CD4-positive, alpha-beta T cell (primary cell): ENCODE results near the gene ZNF536. TPM values are rescaled to one million over a fixed set of nuclear protein-coding genes. Genes with fewer than 3 reads are reported as not detected.

Experiments used
- ATAC-seq: fragments of 200-7000 bp; cut with Tn5 transposase; one replicate; pipeline ENCODE4 v1.10.0; 2022; ENCODE audit warnings: mild to moderate bottlenecking; ENCODE audit not compliant: poor library complexity
- CTCF ChIA-PET: fragments of 350-600 bp; sonication (Branson Sonifier 250); formaldehyde crosslinking; loops from one replicate; lab custom pipeline; 2021; ENCODE audit warnings: antibody characterized with exemption, inconsistent platforms; lab: Charles Lee
- POLR2A ChIA-PET: fragments of 350-600 bp; sonication (Branson Sonifier 250); formaldehyde crosslinking; loops from one replicate; lab custom pipeline; 2021; ENCODE audit warnings: antibody characterized with exemption, inconsistent platforms; lab: Charles Lee
- DNase-seq, 14 experiments: peaks; one replicate each; pipeline ENCODE4 v3.0.0-alpha.2; 2013 to 2020; ENCODE audit warnings: mixed read lengths in 2 of 14
- H3K27ac ChIP-seq, 2 donors: one replicate each; pipeline versions ENCODE4 v1.5.1 to v1.7.0; 2013; ENCODE audit warnings: low read length in 2 of 2, low read depth in 1 of 2, mild to moderate bottlenecking in 1 of 2
- H3K27me3 ChIP-seq, 2 experiments: 1 replicate in 1 of 2; 2 replicates in 1 of 2; pipeline versions ENCODE4 v1.6.1 to v1.7.0; 2013; ENCODE audit warnings: low read length in 2 of 2, control low read depth in 1 of 2, mild to moderate bottlenecking in 1 of 2, moderate library complexity in 1 of 2; ENCODE audit not compliant: insufficient read depth in 2 of 2, control insufficient read depth in 1 of 2
- H3K36me3 ChIP-seq: one replicate; pipeline ENCODE4 v1.6.1; 2013; ENCODE audit warnings: low read length, control low read depth; ENCODE audit not compliant: insufficient read depth
- H3K4me1 ChIP-seq: one replicate; pipeline ENCODE4 v1.6.1; 2013; ENCODE audit warnings: low read length, control low read depth; ENCODE audit not compliant: insufficient read depth
- H3K4me3 ChIP-seq: one replicate; pipeline ENCODE4 v1.5.1; 2013; ENCODE audit warnings: mild to moderate bottlenecking, low read length, moderate library complexity
- H3K9me3 ChIP-seq, 2 experiments: 1 replicate in 1 of 2; 2 replicates in 1 of 2; pipeline versions ENCODE4 v1.6.1 to v1.7.0; 2013; ENCODE audit warnings: low read length in 2 of 2, mild to moderate bottlenecking in 2 of 2, control low read depth in 1 of 2, moderate library complexity in 1 of 2; ENCODE audit not compliant: control insufficient read depth in 1 of 2, insufficient read depth in 1 of 2
- H3K27ac Mint-ChIP-seq: one replicate; pipeline ENCODE4 v1.8.0; 2020; ENCODE audit warnings: mixed read lengths
- H3K27me3 Mint-ChIP-seq: one replicate; pipeline ENCODE4 v1.8.0; 2021; ENCODE audit warnings: mixed read lengths
- H3K36me3 Mint-ChIP-seq: one replicate; pipeline ENCODE4 v1.8.0; 2021; ENCODE audit warnings: low read depth, mixed read lengths
- H3K4me1 Mint-ChIP-seq: one replicate; pipeline ENCODE4 v1.8.0; 2021; ENCODE audit warnings: low read depth, mixed read lengths
- H3K4me3 Mint-ChIP-seq: one replicate; pipeline ENCODE4 v1.8.0; 2020; ENCODE audit warnings: mild to moderate bottlenecking, mixed read lengths
- H3K9me3 Mint-ChIP-seq: one replicate; pipeline ENCODE4 v1.8.0; 2020; ENCODE audit warnings: mixed read lengths
- CTCF ChIP-seq: fragments of 200-600 bp; IDR thresholded peaks from one replicate; pipeline ENCODE4 v1.8.0; 2022; ENCODE audit warnings: antibody characterized with exemption, mild to moderate bottlenecking
- intact Hi-C, 2 experiments: fragments of 100-400 bp; cut with DNase I in 1 of 2; cut with micrococcal nuclease in 1 of 2; formaldehyde crosslinking; loops; one replicate each; pipeline versions ENCODE4 v1.15.1 to v1.9.0; 2023 to 2025; cut with DNase I, micrococcal nuclease
- total RNA-seq, 174 experiments: library from RNA in 2 of 174; stranded (reverse) in 2 of 174; gene quantifications; one replicate each; pipeline ENCODE4 v1.2.3 and lab custom pipeline; 2021 to 2026

ZNF536 gene
- total RNA-seq, 2 experiments from 2014 or later: not detected

- ATAC-seq: no peak
- no peaks in the 10 kb centered on the region for H3K9me3 Mint-ChIP-seq
These were observed 16.6 kb upstream of the ZNF536 start for GRCh38 chr19:30355586-30355985.

GRCh38 chr19:30356951-30357579 lies 15.1 kb upstream of the ZNF536 start:
- ATAC-seq: no peak
- ChIA-PET POLR2A (interaction anchor here (0.6 kb wide), 1 partner anchor 1943 kb away, joined by 3 read pairs; no protein-coding TSS in a partner anchor), CTCF (no interaction called here)
- no peak for TF ChIP-seq CTCF
- H3K4me3 ChIP-seq: no peak overlapping the region
- intact Hi-C loops: no loop called here
- H3K4me1 ChIP-seq: no peaks in the 10 kb centered on the region
- no peaks in the 10 kb centered on the region for H3K36me3 Mint-ChIP-seq
- peaks cover 3 to 18% of the 10 kb centered on the region in 2 experiments for H3K27me3 ChIP-seq
- no peak for DNase-seq
- no peak overlapping the region for H3K4me3 Mint-ChIP-seq
- no peaks in the 10 kb centered on the region for H3K36me3 ChIP-seq
- H3K9me3 ChIP-seq: peaks cover 0 to 3% of the 10 kb centered on the region in 2 experiments
- no peaks in the 10 kb centered on the region for H3K4me1 Mint-ChIP-seq
- peaks cover 30% of the 10 kb centered on the region for H3K27me3 Mint-ChIP-seq
- no peak overlapping the region for H3K27ac Mint-ChIP-seq
- H3K27ac ChIP-seq: no peak overlapping the region
- H3K9me3 Mint-ChIP-seq: no peaks in the 10 kb centered on the region

More at GRCh38 chr19:30355586-30355985, 16.6 kb upstream of the ZNF536 start:
- H3K36me3 ChIP-seq: no peaks in the 10 kb centered on the region
- H3K27me3 ChIP-seq: peaks cover 3 to 15% of the 10 kb centered on the region in 2 experiments
- no peak overlapping the region for H3K27ac ChIP-seq
- H3K4me1 Mint-ChIP-seq: no peaks in the 10 kb centered on the region
- H3K4me3 ChIP-seq: no peak overlapping the region
- H3K36me3 Mint-ChIP-seq: no peaks in the 10 kb centered on the region
- H3K27ac Mint-ChIP-seq: no peak overlapping the region
- ChIA-PET POLR2A (no interaction called here), CTCF (no interaction called here)
- DNase-seq: no peak
- no peak overlapping the region for H3K4me3 Mint-ChIP-seq
- H3K27me3 Mint-ChIP-seq: peaks cover 26% of the 10 kb centered on the region
- no peaks in the 10 kb centered on the region for H3K4me1 ChIP-seq
- intact Hi-C loops: no loop called here
- H3K9me3 ChIP-seq: peaks cover 0 to 3% of the 10 kb centered on the region in 2 experiments
- no peak for TF ChIP-seq CTCF

- H3K9me3 Mint-ChIP-seq: no peaks in the 10 kb centered on the region
- peaks cover 30% of the 10 kb centered on the region for H3K27me3 Mint-ChIP-seq
- Histone ChIP-seq H3K4me1 (no peaks in the 10 kb centered on the region), H3K27ac (no peak overlapping the region), H3K9me3 (peaks cover 0 to 3% of the 10 kb centered on the region in 2 experiments), H3K4me3 (no peak overlapping the region), H3K27me3 (peaks cover 3 to 21% of the 10 kb centered on the region in 2 experiments), H3K36me3 (no peaks in the 10 kb centered on the region)
- ATAC-seq (no peak), DNase-seq (no peak)
- H3K27ac Mint-ChIP-seq: no peak overlapping the region
- H3K36me3 Mint-ChIP-seq: no peaks in the 10 kb centered on the region
- H3K4me1 Mint-ChIP-seq: no peaks in the 10 kb centered on the region
- ChIA-PET CTCF (no interaction called here), POLR2A (no interaction called here)
- TF ChIP-seq CTCF: no peak
- no peak overlapping the region for H3K4me3 Mint-ChIP-seq
- intact Hi-C loops: no loop called here
These were observed 14.6 kb upstream of the ZNF536 start for GRCh38 chr19:30357580-30357954.
